Natural killer cell (primary cell): Measurements from ENCODE around the gene ACOT11. TPM values are rescaled to one million over a fixed set of nuclear protein-coding genes. Genes with fewer than 3 reads are reported as not detected.

ENCODE experiments used
- ATAC-seq, 3 donors: fragments of 150-1000 bp in 2 of 3; fragments of 200-7000 bp in 1 of 3; cut with Tn5 transposase; 1 replicate in 1 of 3; 2 replicates in 2 of 3; pipeline ENCODE4 v1.10.0; 2021; ENCODE audit warnings: mild to moderate bottlenecking in 2 of 3, moderate library complexity in 2 of 3
- DNase-seq, 2 donors: peaks; one replicate each; pipeline versions ENCODE4 v3.0.0 to v3.0.0-alpha.2; 2013 to 2021; ENCODE audit warnings: mixed read lengths in 1 of 2
- H3K27ac ChIP-seq: one replicate; pipeline ENCODE4 v1.5.1; 2013; ENCODE audit warnings: mild to moderate bottlenecking, low read length
- H3K27me3 ChIP-seq: one replicate; pipeline ENCODE4 v1.6.1; 2013; ENCODE audit warnings: low read length; ENCODE audit not compliant: control insufficient read depth, insufficient read depth
- H3K36me3 ChIP-seq: one replicate; pipeline ENCODE4 v1.6.1; 2013; ENCODE audit warnings: low read length; ENCODE audit not compliant: control insufficient read depth, insufficient read depth
- H3K4me1 ChIP-seq: one replicate; pipeline ENCODE4 v1.6.1; 2013; ENCODE audit warnings: low read length; ENCODE audit not compliant: control insufficient read depth, insufficient read depth
- H3K4me3 ChIP-seq: one replicate; pipeline ENCODE4 v1.5.1; 2013; ENCODE audit warnings: low read length
- H3K9me3 ChIP-seq: one replicate; pipeline ENCODE4 v1.6.1; 2013; ENCODE audit warnings: low read length; ENCODE audit not compliant: control insufficient read depth, insufficient read depth
- H3K27ac Mint-ChIP-seq, 2 donors: one replicate each; pipeline ENCODE4 v1.8.0; 2022; ENCODE audit warnings: mild to moderate bottlenecking in 2 of 2, mixed read lengths in 2 of 2, moderate library complexity in 1 of 2
- H3K27me3 Mint-ChIP-seq, 2 donors: one replicate each; pipeline ENCODE4 v1.8.0; 2022; ENCODE audit warnings: low read depth in 2 of 2, mixed read lengths in 2 of 2
- H3K36me3 Mint-ChIP-seq: one replicate; pipeline ENCODE4 v1.8.0; 2022; ENCODE audit warnings: mixed read lengths
- H3K4me1 Mint-ChIP-seq, 2 donors: one replicate each; pipeline ENCODE4 v1.8.0; 2022; ENCODE audit warnings: mixed read lengths in 2 of 2
- H3K4me3 Mint-ChIP-seq: one replicate; pipeline ENCODE4 v1.8.0; 2022; ENCODE audit warnings: mild to moderate bottlenecking, moderate library complexity, mixed read lengths
- H3K9me3 Mint-ChIP-seq, 2 donors: one replicate each; pipeline ENCODE4 v1.8.0; 2022; ENCODE audit warnings: mixed read lengths in 2 of 2
- WGBS: methylation state at CpG from one replicate; pipeline ENCODE4 v1.1.7; 2013; ENCODE audit warnings: missing lambda C conversion rate; ENCODE audit not compliant: insufficient coverage; 5-methylcytosine and 5-hydroxymethylcytosine counted together
- intact Hi-C: fragments of 100-400 bp; cut with micrococcal nuclease; formaldehyde crosslinking; loops from one replicate; pipeline ENCODE4 v1.14.2; 2022
- total RNA-seq, 4 donors: library from RNA; stranded (reverse); fragments of 120-200 nt in 1 of 4; gene quantifications; one replicate each; pipeline versions ENCODE4 v1.2.3 to v1.2.4, GENCODE V29; 2013 to 2022
- TF ChIP-seq, protein P1 (sequence below): fragments of 200-600 bp; IDR thresholded peaks from one replicate; pipeline ENCODE4 v1.8.0; 2022; ENCODE audit warnings: antibody characterized with exemption

ACOT11 gene
- total RNA-seq, 3 donors from 2014 or later (not counting 1 experiment from before 2014, with no cell fraction given): 0.61 to 1.2 (median 0.85) TPM

DNA sequence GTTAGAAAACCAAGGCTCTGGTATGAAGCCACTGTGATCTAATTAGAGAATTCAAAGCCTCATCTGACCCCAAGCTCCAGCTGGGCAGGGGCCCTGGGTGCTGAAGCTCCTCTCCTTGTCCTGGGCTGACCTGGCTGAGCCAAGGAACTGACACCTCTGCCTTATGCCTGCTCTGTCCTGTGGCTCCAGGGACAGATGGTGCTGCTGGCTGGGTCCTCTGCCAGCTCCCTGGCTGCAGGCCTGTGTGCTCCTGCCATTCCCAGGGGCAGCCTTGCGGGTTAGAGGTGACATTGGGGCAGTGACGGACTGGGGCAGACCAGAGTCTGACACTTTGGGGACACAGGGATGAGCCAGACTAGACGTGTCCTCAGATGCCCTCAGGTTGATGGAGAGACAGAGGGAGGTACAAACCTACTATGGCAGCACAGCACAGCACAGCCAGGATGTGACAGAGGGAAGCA is 11.8 kb downstream of the ACOT11 start:
- H3K36me3 ChIP-seq: no peaks in the 10 kb centered on the region
- 83% methylated on average over 3 of the region's 3 CpGs for WGBS
- intact Hi-C loops: no loop called here
- H3K4me1 ChIP-seq: no peaks in the 10 kb centered on the region
- Mint-ChIP-seq H3K27ac (no peak overlapping the region), H3K9me3 (no peaks in the 10 kb centered on the region), H3K36me3 (no peaks in the 10 kb centered on the region), H3K27me3 (peaks cover 6 to 11% of the 10 kb centered on the region in 2 donors), H3K4me1 (no peaks in the 10 kb centered on the region), H3K4me3 (no peak overlapping the region)
- TF ChIP-seq, protein P1, sequence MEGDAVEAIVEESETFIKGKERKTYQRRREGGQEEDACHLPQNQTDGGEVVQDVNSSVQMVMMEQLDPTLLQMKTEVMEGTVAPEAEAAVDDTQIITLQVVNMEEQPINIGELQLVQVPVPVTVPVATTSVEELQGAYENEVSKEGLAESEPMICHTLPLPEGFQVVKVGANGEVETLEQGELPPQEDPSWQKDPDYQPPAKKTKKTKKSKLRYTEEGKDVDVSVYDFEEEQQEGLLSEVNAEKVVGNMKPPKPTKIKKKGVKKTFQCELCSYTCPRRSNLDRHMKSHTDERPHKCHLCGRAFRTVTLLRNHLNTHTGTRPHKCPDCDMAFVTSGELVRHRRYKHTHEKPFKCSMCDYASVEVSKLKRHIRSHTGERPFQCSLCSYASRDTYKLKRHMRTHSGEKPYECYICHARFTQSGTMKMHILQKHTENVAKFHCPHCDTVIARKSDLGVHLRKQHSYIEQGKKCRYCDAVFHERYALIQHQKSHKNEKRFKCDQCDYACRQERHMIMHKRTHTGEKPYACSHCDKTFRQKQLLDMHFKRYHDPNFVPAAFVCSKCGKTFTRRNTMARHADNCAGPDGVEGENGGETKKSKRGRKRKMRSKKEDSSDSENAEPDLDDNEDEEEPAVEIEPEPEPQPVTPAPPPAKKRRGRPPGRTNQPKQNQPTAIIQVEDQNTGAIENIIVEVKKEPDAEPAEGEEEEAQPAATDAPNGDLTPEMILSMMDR: no peak
- peaks cover 3% of the 10 kb centered on the region for H3K27me3 ChIP-seq
- no peak overlapping the region for H3K27ac ChIP-seq
- DNase-seq: no peak
- H3K4me3 ChIP-seq: no peak overlapping the region
- ATAC-seq: no peak
- no peaks in the 10 kb centered on the region for H3K9me3 ChIP-seq

DNA sequence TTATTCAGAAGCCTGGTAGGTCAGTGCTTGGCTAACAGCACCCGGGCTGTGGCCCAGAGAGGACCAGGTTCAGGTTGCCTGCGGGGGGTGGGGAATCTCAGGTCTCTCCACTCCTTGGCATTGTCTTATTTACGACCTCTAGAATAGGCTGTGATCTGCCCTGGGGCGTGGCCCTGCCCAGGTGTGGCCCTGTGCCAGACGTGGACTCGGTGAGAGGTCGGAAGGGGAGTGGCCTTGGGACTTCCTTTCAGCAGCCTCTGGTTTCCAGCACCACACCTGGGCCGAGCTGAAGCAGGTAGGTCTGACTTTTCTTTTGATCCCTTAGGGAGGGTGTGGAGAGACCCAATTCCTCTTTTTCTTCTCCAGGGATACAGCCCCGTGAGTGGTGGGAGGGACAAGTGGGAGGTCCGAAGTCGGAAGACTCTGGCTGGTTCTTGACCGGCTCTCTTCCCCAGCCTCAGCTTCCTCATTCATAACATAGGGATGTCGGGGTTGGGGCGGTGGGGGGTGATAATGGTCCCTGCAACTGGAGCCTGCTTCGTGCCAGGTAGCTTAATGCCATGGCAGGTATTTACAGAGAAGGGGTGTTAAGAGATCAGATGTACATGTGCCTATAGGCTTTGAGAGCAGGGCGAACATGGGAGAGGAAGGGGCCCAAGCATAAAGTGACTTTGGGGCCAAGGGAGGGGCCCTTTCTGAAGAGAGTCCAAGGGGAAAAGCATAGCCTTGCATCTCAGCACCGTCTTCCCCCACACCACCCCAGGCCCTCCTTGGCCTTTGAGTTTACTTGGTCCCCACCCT is 16.5 kb downstream of the ACOT11 start:
- 72% methylated on average over 11 of the region's 17 CpGs for WGBS
- DNase-seq: no peak
- intact Hi-C loops: no loop called here
- Histone ChIP-seq H3K36me3 (no peaks in the 10 kb centered on the region), H3K4me1 (no peaks in the 10 kb centered on the region), H3K27me3 (no peaks in the 10 kb centered on the region), H3K9me3 (no peaks in the 10 kb centered on the region), H3K27ac (no peak overlapping the region), H3K4me3 (no peak overlapping the region)
- H3K27ac Mint-ChIP-seq: no peak overlapping the region
- no peaks in the 10 kb centered on the region for H3K4me1 Mint-ChIP-seq
- H3K4me3 Mint-ChIP-seq: no peak overlapping the region
- H3K36me3 Mint-ChIP-seq: no peaks in the 10 kb centered on the region
- no peaks in the 10 kb centered on the region for H3K27me3 Mint-ChIP-seq
- H3K9me3 Mint-ChIP-seq: no peaks in the 10 kb centered on the region
- ATAC-seq: no peak
- TF ChIP-seq, protein P1: no peak

DNA sequence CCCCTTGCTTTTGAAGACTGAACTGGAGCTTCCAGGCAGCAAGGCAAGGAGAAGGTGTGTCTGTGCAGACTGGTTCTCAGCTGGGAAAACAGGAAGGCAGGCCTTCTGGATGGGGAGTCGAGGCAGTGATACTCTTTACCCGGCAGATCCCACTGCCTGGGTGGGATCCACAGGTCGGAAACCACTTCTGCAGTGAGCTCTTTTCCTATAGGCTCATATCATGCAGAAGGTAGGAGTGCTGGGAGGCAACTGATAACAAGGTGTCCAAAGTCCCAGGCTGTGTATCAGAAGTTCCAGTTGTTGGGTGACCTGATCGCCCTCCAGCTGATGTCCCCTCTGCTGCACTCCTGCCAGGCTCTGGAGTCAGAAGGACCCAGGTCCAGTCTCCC is 17.1 kb downstream of the ACOT11 start:
- Histone ChIP-seq H3K36me3 (no peaks in the 10 kb centered on the region), H3K4me3 (no peak overlapping the region), H3K4me1 (no peaks in the 10 kb centered on the region), H3K9me3 (no peaks in the 10 kb centered on the region), H3K27ac (no peak overlapping the region), H3K27me3 (no peaks in the 10 kb centered on the region)
- intact Hi-C loops: no loop called here
- no peak overlapping the region for H3K4me3 Mint-ChIP-seq
- TF ChIP-seq, protein P1: no peak
- no peaks in the 10 kb centered on the region for H3K9me3 Mint-ChIP-seq
- WGBS: 94% methylated on average over 4 of the region's 4 CpGs
- no peak for ATAC-seq
- no peaks in the 10 kb centered on the region for H3K36me3 Mint-ChIP-seq
- H3K4me1 Mint-ChIP-seq: no peaks in the 10 kb centered on the region
- DNase-seq: no peak
- H3K27me3 Mint-ChIP-seq: no peaks in the 10 kb centered on the region
- no peak overlapping the region for H3K27ac Mint-ChIP-seq
